K562 (cell line): ENCODE results near the gene ARL13B. TPM values are rescaled to one million over a fixed set of nuclear protein-coding genes. Genes with fewer than 3 reads are reported as not detected.

Experiments
- ARID1B ChIP-seq: fragments of 450-650 bp; IDR thresholded peaks from 2 replicates; pipeline ENCODE4 v1.6.1; 2016; ENCODE audit warnings: antibody characterized with exemption, mild to moderate bottlenecking, inconsistent platforms
- ARID3A ChIP-seq: IDR thresholded peaks from 2 replicates; pipeline ENCODE4 v1.6.1; 2012; ENCODE audit warnings: low read depth, low read length, improper control_type of control experiment, borderline replicate concordance
- BCOR ChIP-seq: fragments of 450-650 bp; IDR thresholded peaks from 2 replicates; pipeline ENCODE4 v1.6.1; 2016
- BRF1 ChIP-seq: IDR thresholded peaks from 3 replicates; pipeline ENCODE4 v1.6.1; 2011; ENCODE audit warnings: borderline replicate concordance, mild to moderate bottlenecking; ENCODE audit not compliant: insufficient read length; ENCODE audit errors: extremely low read depth
- CBX3 ChIP-seq, 2 experiments: IDR thresholded peaks; 1 replicate in 1 of 2; 2 replicates in 1 of 2; pipeline ENCODE4 v1.6.1; 2012; ENCODE audit warnings: inconsistent platforms in 2 of 2, low read length in 2 of 2, borderline replicate concordance in 1 of 2, control low read depth in 1 of 2
- ELF1 ChIP-seq: fragments of 200-800 bp; sonication (Bioruptor generic); IDR thresholded peaks from 2 replicates; pipeline ENCODE4 v1.6.1; 2016; ENCODE audit warnings: missing genetic modification characterization, missing compliant biosample characterization
- ETV6 ChIP-seq, 3 experiments: fragments of 150-350 bp in 1 of 3; sonication (generic) in 1 of 3; formaldehyde crosslinking in 1 of 3; IDR thresholded peaks; 2 replicates each; pipeline versions ENCODE4 v1.6.1 to v1.8.0; 2014 to 2022; ENCODE audit warnings: borderline replicate concordance in 2 of 3, low read depth in 2 of 3, antibody characterized with exemption in 1 of 3, low read length in 1 of 3, mild to moderate bottlenecking in 1 of 3, missing genetic modification reagents in 1 of 3
- EWSR1 ChIP-seq: fragments of 450-650 bp; IDR thresholded peaks from 2 replicates; pipeline ENCODE4 v1.6.1; 2018; ENCODE audit warnings: borderline replicate concordance, mild to moderate bottlenecking, low read depth, moderate library complexity; ENCODE audit not compliant: partially characterized antibody
- HIVEP1 ChIP-seq: fragments of 250-450 bp; sonication (Bioruptor Pico); IDR thresholded peaks from 2 replicates; pipeline ENCODE4 v1.4.0; 2020; ENCODE audit warnings: mild to moderate bottlenecking
- ILF3 ChIP-seq: fragments of 450-650 bp; IDR thresholded peaks from 2 replicates; pipeline ENCODE4 v1.6.1; 2018; ENCODE audit warnings: antibody characterized with exemption, mild to moderate bottlenecking, moderate library complexity, borderline replicate concordance
- KAT8 ChIP-seq: fragments of 450-650 bp; IDR thresholded peaks from 2 replicates; pipeline ENCODE4 v1.6.1; 2016; ENCODE audit warnings: low read depth, mild to moderate bottlenecking
- KDM5B ChIP-seq: fragments of 200-600 bp; sonication (generic); IDR thresholded peaks from 2 replicates; pipeline ENCODE4 v1.6.1; 2012; ENCODE audit warnings: low read depth, mild to moderate bottlenecking, moderate library complexity, low read length, control low read depth, inconsistent platforms; ENCODE audit not compliant: insufficient replicate concordance
- MEIS2 ChIP-seq: fragments of 450-650 bp; IDR thresholded peaks from 2 replicates; pipeline ENCODE4 v1.6.1; 2014; ENCODE audit warnings: mild to moderate bottlenecking; ENCODE audit not compliant: partially characterized antibody
- MNT ChIP-seq, 2 experiments: fragments of 450-650 bp; conservative IDR thresholded peaks; 2 replicates each; pipeline ENCODE4 v1.6.1; 2017; ENCODE audit warnings: mild to moderate bottlenecking in 2 of 2, moderate library complexity in 2 of 2
- MTA2 ChIP-seq: fragments of 450-650 bp; IDR thresholded peaks from 2 replicates; pipeline ENCODE4 v1.6.1; 2016; ENCODE audit warnings: low read depth
- PCBP2 ChIP-seq: fragments of 200-400 bp; formaldehyde crosslinking; IDR thresholded peaks from 2 replicates; pipeline ENCODE4 v1.6.1; 2018; ENCODE audit warnings: low read length, low read depth, mild to moderate bottlenecking, moderate library complexity; ENCODE audit not compliant: poor library complexity, severe bottlenecking
- POLR2A ChIP-seq: fragments of 450-650 bp; conservative IDR thresholded peaks from 2 replicates; pipeline ENCODE4 v1.6.1; 2016
- POLR3A ChIP-seq: IDR thresholded peaks from 2 replicates; pipeline ENCODE4 v1.6.1; 2011; ENCODE audit warnings: borderline replicate concordance, mild to moderate bottlenecking, moderate library complexity; ENCODE audit not compliant: insufficient read length, insufficient read depth; ENCODE audit errors: extremely low read depth
- U2AF2 ChIP-seq: fragments of 200-400 bp; formaldehyde crosslinking; optimal IDR thresholded peaks from 2 replicates; pipeline ENCODE3; 2017; ENCODE audit warnings: low read depth, mild to moderate bottlenecking, low read length
- ZNF146 ChIP-seq: IDR thresholded peaks from one replicate; pipeline ENCODE4 v1.6.1; 2018; ENCODE audit warnings: missing compliant biosample characterization; ENCODE audit not compliant: unreplicated experiment
- ZNF408 ChIP-seq: fragments of 250-450 bp; sonication (Bioruptor Pico); IDR thresholded peaks from 2 replicates; pipeline ENCODE4 v1.4.0; 2020; ENCODE audit warnings: low read depth, mild to moderate bottlenecking, moderate library complexity
- ZNF431 ChIP-seq: sonication (generic); formaldehyde crosslinking; IDR thresholded peaks from 2 replicates; pipeline ENCODE4 v1.8.0; 2022; ENCODE audit warnings: mild to moderate bottlenecking, missing genetic modification reagents
- ZNF586 ChIP-seq: fragments of 450-650 bp; formaldehyde crosslinking; conservative IDR thresholded peaks from 2 replicates; pipeline ENCODE4 v1.4.0; 2020; ENCODE audit warnings: mild to moderate bottlenecking, moderate library complexity
- polyA plus RNA-seq, 8 experiments: library from polyadenylated mRNA; depleted of rRNA in 4 of 8; stranded (reverse) in 5 of 8; unstranded in 3 of 8; fragments of >200 nt; fragmentation: Nextera tagmentation in 2 of 8; fragmentation: Illumina TruSeq in 1 of 8; extraction: Ambion mirVana in 2 of 8; extraction: Trizol in 1 of 8; gene quantifications; 2 replicates each; pipeline versions ENCODE4 v1.2.1 to v1.2.3, GENCODE V29; 2011 to 2014; ENCODE audit warnings: inconsistent platforms in 1 of 8, missing spikeins in 1 of 8
- total RNA-seq, 7 experiments: library from RNA; depleted of rRNA in 6 of 7; stranded (reverse); fragments of >200 nt in 6 of 7; fragmentation: Illumina TruSeq in 2 of 7; extraction: Trizol in 2 of 7; gene quantifications; 2 replicates each; pipeline versions ENCODE4 v1.2.1 to v1.2.3, GENCODE V29; 2011 to 2021; ENCODE audit warnings: low replicate concordance in 1 of 7

Gene ARL13B
- total and polyA plus RNA-seq, 9 of the 15 experiments (the other 6 are each of a cell fraction or from before 2014, with no cell fraction given): 4.1 to 16.9 (median 12.2) TPM

- peak; percentile 20 to 32; a peak in 1 of 4 replicates for TF ChIP-seq MNT (conservative IDR thresholded peaks at IDR 0.05)
- TF ChIP-seq ZNF431 (CRISPR knock-in tag): no peak
- no peak for TF ChIP-seq KAT8
- TF ChIP-seq ZNF586: no peak
- TF ChIP-seq ETV6 (IDR thresholded peaks at IDR 0.05; ENCODE audit: borderline replicate concordance in 1 of 2, low read depth in 2 of 2, low read length in 1 of 2): peak; percentile 97
- TF ChIP-seq ETV6 (CRISPR knock-in tag; IDR thresholded peaks at IDR 0.05; ENCODE audit: borderline replicate concordance): no peak
- no peak for TF ChIP-seq BCOR
- no peak for TF ChIP-seq ZNF146
- no peak for TF ChIP-seq ILF3
- no peak for TF ChIP-seq PCBP2
- TF ChIP-seq KDM5B: peak; percentile 68
- no peak for TF ChIP-seq ZNF408 (CRISPR knock-in tag)
- TF ChIP-seq POLR3A: no peak
- no peak for TF ChIP-seq MTA2
- no peak for TF ChIP-seq EWSR1
- TF ChIP-seq ARID3A: 0 out of 2 replicates have a peak, but pooled peaks have one; percentile 9
- no peak for TF ChIP-seq BRF1
- TF ChIP-seq CBX3 (IDR thresholded peaks at IDR 0.05; ENCODE audit: borderline replicate concordance in 1 of 2, low read length in 2 of 2): 0 out of 3 replicates have a peak, but pooled peaks of 1 of the 2 experiments have one; percentile 26
- TF ChIP-seq U2AF2: no peak
- TF ChIP-seq ELF1 (tag): peak; percentile 62
- no peak for TF ChIP-seq HIVEP1 (CRISPR knock-in tag)
- peak; percentile 44 for TF ChIP-seq ARID1B
- peak; percentile 49 for TF ChIP-seq MEIS2
- peak; percentile 61 for TF ChIP-seq POLR2A
Measured at GRCh38 chr3:93973131-93974126, 6.5 kb upstream of the ARL13B start, which contains the start of gene PROS1 (continued).
